ENCODE data around the gene HSP90AA1.

DNA sequence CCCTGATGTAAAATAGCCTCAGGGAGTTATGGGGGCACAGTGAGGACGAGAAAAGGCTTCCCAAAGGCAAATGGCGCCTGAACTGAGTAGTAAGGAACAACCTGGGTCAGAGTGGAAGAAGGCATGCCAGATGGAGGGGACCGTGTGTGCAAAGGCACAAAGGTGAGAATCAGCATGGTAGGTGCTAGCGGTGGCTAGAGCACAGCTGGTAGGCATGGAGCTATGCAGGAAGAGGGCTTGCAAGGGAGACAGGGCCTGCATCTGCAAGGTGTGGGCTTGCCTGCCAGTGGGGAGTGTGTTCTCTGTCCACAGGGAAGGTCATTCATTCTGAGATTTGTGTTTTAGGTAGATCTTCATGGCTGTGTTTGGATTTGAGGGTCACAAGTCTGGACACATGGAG is 18.5 kb upstream of the HSP90AA1 start:
- TF ChIP-seq, protein P1, sequence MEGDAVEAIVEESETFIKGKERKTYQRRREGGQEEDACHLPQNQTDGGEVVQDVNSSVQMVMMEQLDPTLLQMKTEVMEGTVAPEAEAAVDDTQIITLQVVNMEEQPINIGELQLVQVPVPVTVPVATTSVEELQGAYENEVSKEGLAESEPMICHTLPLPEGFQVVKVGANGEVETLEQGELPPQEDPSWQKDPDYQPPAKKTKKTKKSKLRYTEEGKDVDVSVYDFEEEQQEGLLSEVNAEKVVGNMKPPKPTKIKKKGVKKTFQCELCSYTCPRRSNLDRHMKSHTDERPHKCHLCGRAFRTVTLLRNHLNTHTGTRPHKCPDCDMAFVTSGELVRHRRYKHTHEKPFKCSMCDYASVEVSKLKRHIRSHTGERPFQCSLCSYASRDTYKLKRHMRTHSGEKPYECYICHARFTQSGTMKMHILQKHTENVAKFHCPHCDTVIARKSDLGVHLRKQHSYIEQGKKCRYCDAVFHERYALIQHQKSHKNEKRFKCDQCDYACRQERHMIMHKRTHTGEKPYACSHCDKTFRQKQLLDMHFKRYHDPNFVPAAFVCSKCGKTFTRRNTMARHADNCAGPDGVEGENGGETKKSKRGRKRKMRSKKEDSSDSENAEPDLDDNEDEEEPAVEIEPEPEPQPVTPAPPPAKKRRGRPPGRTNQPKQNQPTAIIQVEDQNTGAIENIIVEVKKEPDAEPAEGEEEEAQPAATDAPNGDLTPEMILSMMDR (IDR thresholded peaks at IDR 0.05; ENCODE audit: low read depth, low read length): no peak
- TF ChIP-seq EZH2phosphoT487 (IDR thresholded peaks at IDR 0.05; ENCODE audit: low read depth): no peak
